ENCODE measurements around the gene RAB6B.
"Not testable (repeated sequence)": the region's sequence is repeated elsewhere in the genome, so short reads cannot be mapped to it uniquely, and the experiment has no call there.

Gene RAB6B

DNA sequence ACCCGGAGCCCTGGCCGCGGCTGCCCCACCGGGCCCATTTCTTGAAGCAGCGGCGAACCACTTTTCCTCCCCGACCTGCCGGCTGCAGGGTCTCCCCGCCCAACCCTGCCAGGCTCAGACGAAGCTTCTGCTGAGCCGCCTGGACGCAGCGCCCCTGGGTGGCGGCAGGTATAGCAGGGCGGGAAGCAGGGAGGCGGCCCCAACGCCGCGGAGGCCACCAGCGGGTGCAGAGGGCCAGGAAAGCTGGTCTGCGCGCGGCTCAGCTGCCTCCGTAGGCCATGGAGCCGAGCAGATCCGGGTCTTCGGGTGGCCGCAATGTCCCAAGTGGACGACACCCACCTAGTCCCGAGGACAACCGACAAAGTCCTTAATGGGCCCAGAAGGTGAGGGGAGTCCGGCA lies 111.9 kb downstream of the RAB6B start:
- in situ Hi-C loops (cut with MboI; ENCODE audit: low sequenced_read_pairs, unreplicated experiment): no loop called here
- no peak for DNase-seq (ENCODE audit: low spot score)

DNA sequence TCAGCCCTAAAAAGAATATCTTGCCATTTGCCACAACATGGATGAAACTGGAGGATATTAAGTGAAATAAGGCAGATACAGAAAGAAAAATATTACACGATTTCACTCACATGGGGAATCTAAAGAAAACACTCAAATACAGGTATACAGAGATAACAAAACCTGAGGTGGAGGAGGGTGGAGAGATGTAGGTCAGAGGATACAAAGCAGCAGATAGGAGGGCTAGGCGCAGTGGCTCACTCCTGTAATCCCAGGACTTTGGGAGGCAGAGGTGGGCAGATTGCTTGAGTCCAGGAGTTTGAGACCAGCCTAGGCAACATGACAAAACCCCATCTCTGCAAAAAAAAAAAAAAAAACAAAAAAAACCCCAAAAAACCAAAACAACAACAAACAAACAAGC lies 113.2 kb downstream of the RAB6B start:
- no peak for DNase-seq (ENCODE audit: low spot score)
- in situ Hi-C loops (cut with MboI; ENCODE audit: low sequenced_read_pairs, unreplicated experiment): no loop called here
- TF ChIP-seq, protein P1, sequence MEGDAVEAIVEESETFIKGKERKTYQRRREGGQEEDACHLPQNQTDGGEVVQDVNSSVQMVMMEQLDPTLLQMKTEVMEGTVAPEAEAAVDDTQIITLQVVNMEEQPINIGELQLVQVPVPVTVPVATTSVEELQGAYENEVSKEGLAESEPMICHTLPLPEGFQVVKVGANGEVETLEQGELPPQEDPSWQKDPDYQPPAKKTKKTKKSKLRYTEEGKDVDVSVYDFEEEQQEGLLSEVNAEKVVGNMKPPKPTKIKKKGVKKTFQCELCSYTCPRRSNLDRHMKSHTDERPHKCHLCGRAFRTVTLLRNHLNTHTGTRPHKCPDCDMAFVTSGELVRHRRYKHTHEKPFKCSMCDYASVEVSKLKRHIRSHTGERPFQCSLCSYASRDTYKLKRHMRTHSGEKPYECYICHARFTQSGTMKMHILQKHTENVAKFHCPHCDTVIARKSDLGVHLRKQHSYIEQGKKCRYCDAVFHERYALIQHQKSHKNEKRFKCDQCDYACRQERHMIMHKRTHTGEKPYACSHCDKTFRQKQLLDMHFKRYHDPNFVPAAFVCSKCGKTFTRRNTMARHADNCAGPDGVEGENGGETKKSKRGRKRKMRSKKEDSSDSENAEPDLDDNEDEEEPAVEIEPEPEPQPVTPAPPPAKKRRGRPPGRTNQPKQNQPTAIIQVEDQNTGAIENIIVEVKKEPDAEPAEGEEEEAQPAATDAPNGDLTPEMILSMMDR (IDR thresholded peaks at IDR 0.05; ENCODE audit: borderline replicate concordance, control extremely low read depth, extremely low read depth, insufficient read depth, missing control alignments): no peak

More for the DNA sequence above, 111.9 kb downstream of the RAB6B start:
- TF ChIP-seq, protein P1 (IDR thresholded peaks at IDR 0.05; ENCODE audit: borderline replicate concordance, control extremely low read depth, extremely low read depth, insufficient read depth, missing control alignments): no peak

DNA sequence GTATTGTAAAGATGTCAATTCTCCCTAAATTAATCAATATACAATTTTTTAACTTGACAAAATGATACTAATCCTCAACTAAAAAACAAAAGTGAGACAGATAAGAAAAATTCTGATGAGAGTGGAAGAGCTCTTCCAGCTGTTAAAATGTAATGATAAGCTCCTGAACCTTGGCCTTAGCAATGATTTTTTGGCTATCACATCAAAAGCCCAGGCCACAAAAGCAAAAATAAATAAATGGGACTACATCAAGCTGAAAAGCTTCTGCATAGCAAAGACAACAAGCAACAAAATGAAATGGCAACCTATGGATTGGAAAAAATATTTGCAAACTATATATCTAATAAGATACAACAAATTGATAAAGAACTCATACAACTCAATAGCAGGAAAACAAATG lies 114.1 kb downstream of the RAB6B start:
- TF ChIP-seq, protein P1 (IDR thresholded peaks at IDR 0.05; ENCODE audit: borderline replicate concordance, control extremely low read depth, extremely low read depth, insufficient read depth, missing control alignments): no peak
- DNase-seq (ENCODE audit: low spot score): no peak
- in situ Hi-C loops (cut with MboI; ENCODE audit: low sequenced_read_pairs, unreplicated experiment): no loop called here

DNA sequence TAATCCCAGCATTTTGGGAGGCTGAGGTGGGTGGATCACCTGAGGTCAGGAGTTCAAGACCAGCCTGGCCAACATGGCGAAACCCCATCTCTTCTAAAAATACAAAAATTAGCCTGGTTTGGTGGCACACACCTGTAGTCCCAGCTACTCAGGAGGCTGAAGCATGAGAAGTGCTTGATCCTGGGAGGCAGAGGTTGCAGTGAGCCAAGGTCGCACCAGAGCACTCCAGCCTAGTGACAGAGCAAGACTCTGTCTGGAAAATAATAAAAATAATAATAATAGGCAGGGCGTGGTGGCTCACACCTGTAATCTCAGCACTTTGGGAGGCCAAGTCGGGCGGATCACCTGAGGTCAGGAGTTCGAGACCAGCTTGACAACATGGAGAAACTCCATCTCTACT lies 114.9 kb downstream of the RAB6B start:
- DNase-seq (ENCODE audit: low spot score); in situ Hi-C loops (cut with MboI; ENCODE audit: low sequenced_read_pairs, unreplicated experiment): not testable (repeated sequence)

DNA sequence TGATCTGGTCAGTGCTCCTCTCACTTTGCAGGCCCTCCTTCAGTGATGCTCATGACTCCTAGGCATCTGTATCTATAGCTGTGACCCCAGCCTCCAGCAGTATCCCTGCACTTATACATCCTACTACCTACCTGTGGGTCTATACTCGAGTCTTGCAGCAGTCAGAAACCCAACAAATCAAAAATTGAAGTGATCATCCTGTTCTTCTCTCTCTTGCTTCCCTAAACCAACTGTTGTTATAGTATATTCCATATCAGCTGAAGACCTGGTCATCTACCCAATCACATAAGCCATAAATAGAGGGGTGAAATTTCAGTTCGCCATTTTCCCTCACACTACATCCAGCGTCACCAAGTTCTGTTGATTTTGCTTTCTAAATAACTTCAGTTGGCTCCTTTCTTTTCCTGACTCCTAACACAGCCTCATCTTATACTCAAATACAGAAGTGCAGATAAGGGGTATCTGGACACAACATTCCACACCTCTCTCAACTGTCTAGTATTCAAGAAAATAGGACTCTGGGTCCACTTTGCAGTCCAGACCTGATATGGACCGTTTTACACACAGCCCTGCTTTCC lies 116.0 kb downstream of the RAB6B start:
- in situ Hi-C loops (cut with MboI; ENCODE audit: low sequenced_read_pairs, unreplicated experiment): no loop called here
- DNase-seq (ENCODE audit: low spot score): no peak
- TF ChIP-seq, protein P1 (IDR thresholded peaks at IDR 0.05; ENCODE audit: borderline replicate concordance, control extremely low read depth, extremely low read depth, insufficient read depth, missing control alignments): no peak

DNA sequence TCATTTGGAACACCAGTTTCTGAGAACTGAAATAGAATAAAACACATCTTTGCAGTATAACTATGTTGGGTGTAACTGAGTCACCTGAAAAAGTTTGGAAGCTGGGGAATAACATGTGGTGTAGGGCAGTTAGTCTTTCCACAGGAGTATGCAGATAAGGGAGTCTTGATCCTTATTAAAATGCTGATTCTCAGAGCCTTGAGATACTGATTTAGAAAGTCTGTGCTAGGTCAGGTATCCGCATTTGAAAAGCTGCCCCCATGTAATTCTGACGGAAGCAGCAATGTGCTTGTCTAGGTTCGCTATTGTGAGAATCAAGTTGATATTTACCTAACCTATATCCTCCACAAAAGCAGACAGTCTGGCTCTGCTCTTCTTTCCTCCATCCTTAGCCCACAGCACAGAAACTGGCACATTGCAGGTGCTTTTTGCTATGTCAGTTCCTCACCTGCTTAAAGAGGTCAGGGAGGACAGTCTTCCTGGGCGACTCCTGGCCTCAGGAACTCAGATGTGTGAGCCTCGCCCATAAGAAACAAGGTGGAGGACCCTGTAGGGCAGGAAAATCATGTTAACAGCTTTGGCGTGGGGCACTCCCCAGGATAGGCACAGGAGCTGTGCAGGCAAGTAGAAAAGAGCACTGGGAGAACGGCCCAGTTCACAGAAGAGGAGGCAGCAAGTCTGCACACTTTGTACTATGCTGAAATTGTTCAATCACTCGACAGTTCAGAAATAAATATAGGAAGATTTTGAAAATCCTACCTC lies 117.7 kb downstream of the RAB6B start:
- in situ Hi-C loops (cut with MboI; ENCODE audit: low sequenced_read_pairs, unreplicated experiment): no loop called here

More for the DNA sequence above, 117.7 kb downstream of the RAB6B start:
- TF ChIP-seq, protein P1 (IDR thresholded peaks at IDR 0.05; ENCODE audit: borderline replicate concordance, control extremely low read depth, extremely low read depth, insufficient read depth, missing control alignments): no peak
- DNase-seq (ENCODE audit: low spot score): no peak

All from GM13976 (cell line).